GM12878 (cell line): Measurements from ENCODE around the gene BMAL2. TPM values are rescaled to one million over a fixed set of nuclear protein-coding genes. Genes with fewer than 3 reads are reported as not detected.

ENCODE experiments used
- ATAC-seq: fragments of 200-7000 bp; cut with Tn5 transposase; 3 replicates; pipeline ENCODE4 v1.9.1; 2020; ENCODE audit warnings: mild to moderate bottlenecking, moderate library complexity
- Bru-seq: library from RNA; stranded (reverse); fragments of 400-500 nt; gene quantifications from one replicate; lab custom pipeline; 2021; lab: Mats Ljungman, UMichigan
- BruChase-seq, 2 experiments: library from RNA; stranded (reverse); fragments of 400-500 nt; gene quantifications; one replicate each; lab custom pipeline; 2021; lab: Mats Ljungman, UMichigan
- BruUV-seq: library from RNA; stranded (reverse); fragments of 400-500 nt; replicated peaks from 2 replicates; lab custom pipeline; 2021; lab: Mats Ljungman, UMichigan
- CTCF ChIA-PET: fragments of 300-600 bp; sonication (Branson Sonifier 250); formaldehyde crosslinking; extraction: SDS; loops from one replicate; lab custom pipeline; 2021; ENCODE audit warnings: inconsistent platforms; lab: Yijun Ruan, JAX
- POLR2A ChIA-PET: fragments of 350-600 bp; formaldehyde crosslinking; extraction: SDS; loops from one replicate; lab custom pipeline; 2021; ENCODE audit warnings: inconsistent platforms; lab: Charles Lee
- RAD21 ChIA-PET: fragments of 300-600 bp; sonication (Branson Sonifier 250); formaldehyde crosslinking; loops from one replicate; lab custom pipeline; 2023; ENCODE audit warnings: antibody characterized with exemption; ENCODE audit not compliant: unreplicated experiment; lab: Charles Lee
- SMC1A ChIA-PET: fragments of 300-600 bp; sonication (Branson Sonifier 250); formaldehyde crosslinking; loops from one replicate; lab custom pipeline; 2023; ENCODE audit not compliant: unreplicated experiment, uncharacterized antibody; lab: Charles Lee
- DNase-seq: peaks from one replicate; pipeline ENCODE4 v3.0.0-alpha.2; 2011; ENCODE audit warnings: low read depth, low spot score
- FAIRE-seq: peaks from 3 replicates; lab custom pipeline; 2011; peaks lifted over from hg19 to GRCh38; lab: Jason Lieb, UNC
- H2AFZ ChIP-seq: 2 replicates; pipeline ENCODE4 v1.6.0; 2011; ENCODE audit warnings: low read depth, low read length, control low read depth; ENCODE audit not compliant: control insufficient read depth
- H3K27ac ChIP-seq: 2 replicates; pipeline ENCODE4 v1.5.1; 2011; ENCODE audit warnings: control low read depth; ENCODE audit not compliant: control insufficient read depth, insufficient read depth
- H3K27me3 ChIP-seq, 2 experiments: replicated peaks in 1 of 2; 2 replicates each; pipeline versions ENCODE4 v1.6.0 to v1.6.1; 2011; ENCODE audit warnings: low read length in 1 of 2; ENCODE audit not compliant: control insufficient read depth in 2 of 2, insufficient read depth in 2 of 2
- H3K36me3 ChIP-seq, 2 experiments: 2 replicates each; pipeline ENCODE4 v1.5.1; 2011; ENCODE audit warnings: low read length in 1 of 2; ENCODE audit not compliant: control insufficient read depth in 2 of 2, insufficient read depth in 2 of 2
- H3K4me1 ChIP-seq: 2 replicates; pipeline ENCODE4 v1.6.1; 2011; ENCODE audit warnings: mild to moderate bottlenecking, low read length, moderate library complexity, mixed read lengths; ENCODE audit not compliant: control insufficient read depth, insufficient read depth
- H3K4me2 ChIP-seq: 2 replicates; pipeline ENCODE4 v1.6.0; 2011; ENCODE audit warnings: control low read depth; ENCODE audit not compliant: control insufficient read depth, insufficient read depth
- H3K4me3 ChIP-seq: fragments of 200-600 bp; sonication (generic); 2 replicates; pipeline ENCODE4 v1.5.1; 2016
- H3K79me2 ChIP-seq: 2 replicates; pipeline ENCODE4 v1.6.0; 2011; ENCODE audit warnings: low read length; ENCODE audit not compliant: control insufficient read depth, insufficient read depth
- H3K9ac ChIP-seq: 2 replicates; pipeline ENCODE4 v1.8.0; 2011; ENCODE audit warnings: low read length, control low read depth, mixed read lengths; ENCODE audit not compliant: control insufficient read depth, insufficient read depth
- H3K9me3 ChIP-seq: replicated peaks from 3 replicates; pipeline ENCODE4 v1.5.1; 2011; ENCODE audit warnings: mild to moderate bottlenecking, low read length; ENCODE audit not compliant: control insufficient read depth, insufficient read depth
- H4K20me1 ChIP-seq: 2 replicates; pipeline ENCODE4 v1.6.0; 2011; ENCODE audit not compliant: control insufficient read depth, insufficient read depth
- FOXM1 ChIP-seq: IDR thresholded peaks from 2 replicates; pipeline ENCODE4 v1.6.1; 2012; ENCODE audit warnings: low read depth, mild to moderate bottlenecking, inconsistent platforms, low read length, moderate library complexity
- MYC ChIP-seq: IDR thresholded peaks from 2 replicates; pipeline ENCODE4 v1.6.1; 2011; ENCODE audit warnings: mild to moderate bottlenecking, low read length, moderate library complexity, inconsistent platforms; ENCODE audit not compliant: insufficient read depth, insufficient replicate concordance, insufficient read length, severe bottlenecking
- NFIC ChIP-seq: IDR thresholded peaks from 2 replicates; pipeline ENCODE4 v1.6.1; 2012; ENCODE audit warnings: low read depth, mild to moderate bottlenecking, inconsistent platforms, low read length, moderate library complexity
- NKRF ChIP-seq: fragments of 450-650 bp; conservative IDR thresholded peaks from 2 replicates; pipeline ENCODE4 v1.6.1; 2017; ENCODE audit warnings: mild to moderate bottlenecking, moderate library complexity
- PBX3 ChIP-seq: IDR thresholded peaks from 2 replicates; pipeline ENCODE4 v1.6.1; 2011; ENCODE audit warnings: mild to moderate bottlenecking, low read depth, low read length, moderate library complexity; ENCODE audit not compliant: insufficient replicate concordance
- RB1 ChIP-seq: fragments of 450-650 bp; formaldehyde crosslinking; IDR thresholded peaks from 2 replicates; pipeline ENCODE4 v1.6.1; 2017; ENCODE audit warnings: mild to moderate bottlenecking, borderline replicate concordance
- RELA ChIP-seq: fragments of 450-650 bp; IDR thresholded peaks from 2 replicates; pipeline ENCODE4 v1.8.0; 2014; ENCODE audit warnings: borderline replicate concordance; ENCODE audit not compliant: partially characterized antibody
- ZNF687 ChIP-seq: fragments of 450-650 bp; IDR thresholded peaks from 2 replicates; pipeline ENCODE4 v1.6.1; 2017; ENCODE audit warnings: mild to moderate bottlenecking, moderate library complexity
- ZZZ3 ChIP-seq: IDR thresholded peaks from 2 replicates; pipeline ENCODE4 v1.6.1; 2011; ENCODE audit warnings: low read depth; ENCODE audit not compliant: control insufficient read depth, insufficient read length
- WGBS: methylation state at CpG from one replicate; pipeline ENCODE4 v1.1.6; 2016; ENCODE audit warnings: low lambda C conversion rate; ENCODE audit not compliant: insufficient replicate concordance, insufficient coverage; ENCODE audit errors: missing lambda C conversion rate; 5-methylcytosine and 5-hydroxymethylcytosine counted together
- in situ Hi-C: fragments of 300-500 bp; cut with MboI; formaldehyde crosslinking; loops from 9 replicates; pipeline ENCODE4 v1.14.3; 2018; ENCODE audit warnings: mixed read lengths
- intact Hi-C: fragments of 100-400 bp; cut with micrococcal nuclease; formaldehyde crosslinking; loops from one replicate; pipeline ENCODE4 v1.14.2; 2022; ENCODE audit not compliant: unreplicated experiment
- long read RNA-seq, 2 experiments: library from polyadenylated mRNA; unstranded; transcript quantifications; one replicate each; pipeline ENCODE4 v2.0.0, GENCODE V29; 2019 to 2020
- polyA minus RNA-seq, 3 experiments: library from RNA; depleted of rRNA, polyadenylated mRNA; stranded (reverse); fragments of >200 nt; gene quantifications; 2 replicates each; pipeline ENCODE4 v1.2.3, GENCODE V29; 2011
- polyA plus RNA-seq, 11 experiments: library from polyadenylated mRNA; depleted of rRNA in 4 of 11; unstranded in 6 of 11; stranded (reverse) in 5 of 11; fragments of >200 nt; fragmentation: Nextera tagmentation in 4 of 11; fragmentation: Illumina TruSeq in 1 of 11; extraction: Ambion mirVana in 4 of 11; extraction: Trizol in 1 of 11; gene quantifications; 1 replicate in 1 of 11; 2 replicates in 10 of 11; pipeline versions ENCODE4 v1.2.1 to v1.2.3, GENCODE V29; 2011 to 2016; ENCODE audit warnings: inconsistent platforms in 2 of 11, missing spikeins in 2 of 11, low read depth in 1 of 11
- total RNA-seq, 4 experiments: library from RNA; depleted of rRNA in 3 of 4; stranded (reverse); fragments of >200 nt in 3 of 4; fragmentation: Illumina TruSeq in 1 of 4; extraction: Trizol in 1 of 4; gene quantifications; 2 replicates each; pipeline versions ENCODE4 v1.2.1 to v1.2.3, GENCODE V29; 2013 to 2021

The BMAL2 gene
- 49.7 and 52.1 TPM in 2 replicates for total RNA-seq (2013; cell fraction: nucleolus; rRNA removed)
- total RNA-seq (2014; rRNA removed) (37.2 and 40.4 TPM in 2 replicates), total RNA-seq (2014; rRNA removed; fragmentation: Illumina TruSeq; extraction: Trizol) (53.6 TPM in 2 replicates), total RNA-seq (2021) (47.2 and 51.7 TPM in 2 replicates), polyA plus RNA-seq (2011; rRNA removed) (48.0 and 80.9 TPM in 2 replicates), polyA plus RNA-seq (2014; fragmentation: Illumina TruSeq; extraction: Trizol) (33.9 and 41.1 TPM in 2 replicates), polyA plus RNA-seq (2014; fragmentation: Nextera tagmentation; extraction: Ambion mirVana) (10 to 100 TPM in 1 of 2 experiments, 1 to 10 TPM in 1; 7.9 to 13.1 TPM), polyA plus RNA-seq (2014; rRNA removed) (19.2 and 25.2 TPM in 2 replicates), polyA plus RNA-seq (2016; fragmentation: Nextera tagmentation; extraction: Ambion mirVana) (10 to 100 TPM; 17.6 to 38.1 TPM), polyA minus RNA-seq (2011; rRNA and poly(A)+ RNA removed) (32.5 and 45.8 TPM in 2 replicates), Bru-seq, nascent RNA (percentile 89 among the genes with signal in this experiment), BruChase-seq, experiment 1, labeled RNA remaining after a 6-hour chase (percentile 89 among the genes with signal in this experiment), BruChase-seq, experiment 2, labeled RNA remaining after a 2-hour chase (percentile 84 among the genes with signal in this experiment)
- polyA plus RNA-seq (2011; ENCODE audit: low read depth), result 13.3 TPM
- 14.4 and 15.3 TPM in 2 replicates for polyA plus RNA-seq (2011; cell fraction: cytosol; rRNA removed)
- 14.0 and 16.0 TPM in 2 replicates for polyA plus RNA-seq (2011; cell fraction: nucleus; rRNA removed)
- 17.7 and 25.6 TPM in 2 replicates for polyA plus RNA-seq (2012)
- 22.6 and 33.0 TPM in 2 replicates for polyA minus RNA-seq (2011; cell fraction: cytosol; rRNA and poly(A)+ RNA removed)
- 14.7 and 16.2 TPM in 2 replicates for polyA minus RNA-seq (2011; cell fraction: nucleus; rRNA and poly(A)+ RNA removed)
- long read RNA-seq, experiment 1, transcript ARNTL2-201 (15 exons, 1,843 nt), result major isoform, 5 of 9 reads
- long read RNA-seq, experiment 1, partial matches to known transcripts, result 0 of 9 reads
- long read RNA-seq, experiment 1, other reads (novel, unspliced or antisense), result 4 of 9 reads
- long read RNA-seq, experiment 2, partial matches to known transcripts, result 4 of 19 reads
- long read RNA-seq, experiment 2, other reads (novel, unspliced or antisense), result 11 of 19 reads

- FAIRE-seq (no peak), DNase-seq (no peak), ATAC-seq (peak; percentile 49)
- SMC1A ChIA-PET, result interaction anchor here (0.6 to 20.9 kb wide), 11 partner anchors 8 to 322 kb away, joined by 3 to 207 read pairs (median 7); partner anchors contain the start of gene STK38L
- Histone ChIP-seq H2AFZ (peak within 1 kb of the TSS; percentile 86), H3K4me2 (peak within 1 kb of the TSS; percentile 100), H3K4me1 (peaks cover 44% of the 10 kb centered on the region), H3K27me3 (no peaks in the 10 kb centered on the region), H3K27ac (peak within 1 kb of the TSS; percentile 89), H4K20me1 (no peaks in the 10 kb centered on the region), H3K4me3 (peak within 1 kb of the TSS; percentile 85), H3K9me3 (no peaks in the 10 kb centered on the region), H3K36me3 (no peaks in the 10 kb centered on the region), H3K9ac (peak within 1 kb of the TSS; percentile 91), H3K79me2 (peaks cover 61% of the 10 kb centered on the region)
- POLR2A ChIA-PET, result interaction anchor here (0.6 to 4.1 kb wide), 12 partner anchors 8 to 330 kb away, joined by 3 to 20 read pairs (median 4); partner anchors contain the start of gene STK38L
- RAD21 ChIA-PET, result interaction anchor here (1.1 to 5.5 kb wide), 8 partner anchors 8 to 87 kb away, joined by 3 to 36 read pairs (median 5); no protein-coding TSS in a partner anchor
- in situ Hi-C loops (no loop called here), intact Hi-C loops (loop anchor here (5.0 kb wide), 1 partner anchor 369 kb away; no protein-coding TSS in a partner anchor)
- no TSS peak for BruUV-seq
- under 1% methylated on average over 67 of the region's 96 CpGs for WGBS
- CTCF ChIA-PET, result interaction anchor here (1.1 to 2.4 kb wide), 8 partner anchors 8 to 361 kb away, joined by 3 to 17 read pairs (median 4); no protein-coding TSS in a partner anchor
- no peak for TF ChIP-seq NFIC
- peak; percentile 78; the same call in 1 of the 2 replicates for TF ChIP-seq NKRF
- no peak for TF ChIP-seq ZZZ3
- TF ChIP-seq MYC, result peak; percentile 34
- TF ChIP-seq FOXM1, result no peak
- TF ChIP-seq ZNF687, result peak; percentile 54; the same call in 1 of the 2 replicates
- TF ChIP-seq PBX3, result no peak
- peak; percentile 34 for TF ChIP-seq RELA
- TF ChIP-seq RB1, result no peak
These were observed at the start of gene BMAL2 for GRCh38 chr12:27332714-27333402. BMAL2 (plus strand) TSS chr12:27332836; CDS start chr12:27333073, 237 bp downstream.
